Measurements from ENCODE around the gene NOD1.

GRCh38 chr7:30491417-30491816 lies 12.8 kb upstream of the NOD1 start:
- TF ChIP-seq CTCF (IDR thresholded peaks at IDR 0.05; ENCODE audit: low read depth, low read length), result no peak
- no peak for TF ChIP-seq EZH2phosphoT487 (IDR thresholded peaks at IDR 0.05; ENCODE audit: low read depth)
